HL-60 (cell line): Measurements from ENCODE around the gene SMIM10.

Experiments
- REST ChIP-seq: IDR thresholded peaks from 2 replicates; pipeline ENCODE4 v1.6.1; 2012; ENCODE audit warnings: low read depth; ENCODE audit not compliant: insufficient replicate concordance
- SPI1 ChIP-seq: IDR thresholded peaks from 2 replicates; pipeline ENCODE4 v1.6.1; 2012; ENCODE audit warnings: low read depth, mild to moderate bottlenecking, borderline replicate concordance
- TF ChIP-seq, protein P1 (sequence below): IDR thresholded peaks from one replicate; pipeline ENCODE4 v1.5.1; 2011; ENCODE audit warnings: low read length, control low read depth, inconsistent platforms; ENCODE audit not compliant: insufficient read depth

- TF ChIP-seq, protein P1, sequence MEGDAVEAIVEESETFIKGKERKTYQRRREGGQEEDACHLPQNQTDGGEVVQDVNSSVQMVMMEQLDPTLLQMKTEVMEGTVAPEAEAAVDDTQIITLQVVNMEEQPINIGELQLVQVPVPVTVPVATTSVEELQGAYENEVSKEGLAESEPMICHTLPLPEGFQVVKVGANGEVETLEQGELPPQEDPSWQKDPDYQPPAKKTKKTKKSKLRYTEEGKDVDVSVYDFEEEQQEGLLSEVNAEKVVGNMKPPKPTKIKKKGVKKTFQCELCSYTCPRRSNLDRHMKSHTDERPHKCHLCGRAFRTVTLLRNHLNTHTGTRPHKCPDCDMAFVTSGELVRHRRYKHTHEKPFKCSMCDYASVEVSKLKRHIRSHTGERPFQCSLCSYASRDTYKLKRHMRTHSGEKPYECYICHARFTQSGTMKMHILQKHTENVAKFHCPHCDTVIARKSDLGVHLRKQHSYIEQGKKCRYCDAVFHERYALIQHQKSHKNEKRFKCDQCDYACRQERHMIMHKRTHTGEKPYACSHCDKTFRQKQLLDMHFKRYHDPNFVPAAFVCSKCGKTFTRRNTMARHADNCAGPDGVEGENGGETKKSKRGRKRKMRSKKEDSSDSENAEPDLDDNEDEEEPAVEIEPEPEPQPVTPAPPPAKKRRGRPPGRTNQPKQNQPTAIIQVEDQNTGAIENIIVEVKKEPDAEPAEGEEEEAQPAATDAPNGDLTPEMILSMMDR = no peak
- TF ChIP-seq REST = no peak
- no peak for TF ChIP-seq SPI1
These were observed 18.3 kb downstream of the SMIM10 start for GRCh38 chrX:135009057-135009610.
